Adipocyte (in vitro differentiated cells): ENCODE results near the gene UVSSA.
"Not testable (repeated sequence)": the region's sequence is repeated elsewhere in the genome, so short reads cannot be mapped to it uniquely, and the experiment has no call there.

Experiments
- DNase-seq: peaks from one replicate; pipeline ENCODE4 v3.0.0-alpha.2; 2015; ENCODE audit warnings: low read depth
- H3K27me3 ChIP-seq: replicated peaks from 2 replicates; pipeline ENCODE4 v1.7.0; 2013; ENCODE audit warnings: mild to moderate bottlenecking, low read length, moderate library complexity; ENCODE audit not compliant: control insufficient read depth, insufficient read depth
- H3K36me3 ChIP-seq: 2 replicates; pipeline ENCODE4 v1.7.0; 2013; ENCODE audit warnings: low read length, mild to moderate bottlenecking, moderate library complexity; ENCODE audit not compliant: control insufficient read depth, insufficient read depth, severe bottlenecking
- H3K4me1 ChIP-seq: 2 replicates; pipeline ENCODE4 v1.7.0; 2013; ENCODE audit warnings: mild to moderate bottlenecking, low read length, moderate library complexity; ENCODE audit not compliant: control insufficient read depth, insufficient read depth
- H3K4me3 ChIP-seq: 2 replicates; pipeline ENCODE4 v1.7.0; 2013; ENCODE audit warnings: mild to moderate bottlenecking, low read length, moderate library complexity
- H3K9ac ChIP-seq: 2 replicates; pipeline ENCODE4 v1.7.0; 2013; ENCODE audit warnings: mild to moderate bottlenecking, low read length, moderate library complexity
- H3K9me3 ChIP-seq: 2 replicates; pipeline ENCODE4 v1.7.0; 2013; ENCODE audit warnings: mild to moderate bottlenecking, low read length, moderate library complexity; ENCODE audit not compliant: control insufficient read depth

The UVSSA gene

GRCh38 chr4:1383728-1384591 is 37.0 kb downstream of the UVSSA start:
- H3K9me3 ChIP-seq = peaks cover 9% of the 10 kb centered on the region
- no peak overlapping the region for H3K9ac ChIP-seq
- H3K27me3 ChIP-seq = no peaks in the 10 kb centered on the region
- DNase-seq = no peak
- H3K4me3 ChIP-seq = no peak overlapping the region
- no peaks in the 10 kb centered on the region for H3K4me1 ChIP-seq
- H3K36me3 ChIP-seq = peaks cover 40% of the 10 kb centered on the region

- H3K36me3 ChIP-seq = peaks cover 42% of the 10 kb centered on the region
- H3K9ac ChIP-seq = no peak overlapping the region
- H3K4me3 ChIP-seq = no peak overlapping the region
- no peak for DNase-seq
- H3K9me3 ChIP-seq = peaks cover 12% of the 10 kb centered on the region
- no peaks in the 10 kb centered on the region for H3K4me1 ChIP-seq
- H3K27me3 ChIP-seq = no peaks in the 10 kb centered on the region
Observed at GRCh38 chr4:1384675-1385372, 37.8 kb downstream of the UVSSA start.

GRCh38 chr4:1385373-1386340 is 38.6 kb downstream of the UVSSA start:
- H3K4me3 ChIP-seq = no peak overlapping the region
- DNase-seq = no peak
- no peaks in the 10 kb centered on the region for H3K4me1 ChIP-seq
- no peaks in the 10 kb centered on the region for H3K27me3 ChIP-seq
- no peak overlapping the region for H3K9ac ChIP-seq
- H3K9me3 ChIP-seq = peaks cover 12% of the 10 kb centered on the region
- H3K36me3 ChIP-seq = peaks cover 42% of the 10 kb centered on the region

- not testable (repeated sequence) for DNase-seq, H3K9ac ChIP-seq
- H3K9me3 ChIP-seq = peaks cover 25% of the 10 kb centered on the region
Observed at GRCh38 chr4:1393363-1393762, 46.4 kb downstream of the UVSSA start.

GRCh38 chr4:1393866-1394265 is 46.9 kb downstream of the UVSSA start:
- no peaks in the 10 kb centered on the region for H3K4me1 ChIP-seq
- no peak for DNase-seq
- no peak overlapping the region for H3K9ac ChIP-seq
- no peaks in the 10 kb centered on the region for H3K27me3 ChIP-seq
- H3K36me3 ChIP-seq = peaks cover 43% of the 10 kb centered on the region
- H3K4me3 ChIP-seq = no peak overlapping the region
- peaks cover 20% of the 10 kb centered on the region for H3K9me3 ChIP-seq

More at GRCh38 chr4:1393363-1393762, 46.4 kb downstream of the UVSSA start:
- not testable (repeated sequence) for H3K4me1 ChIP-seq, H3K27me3 ChIP-seq, H3K4me3 ChIP-seq
- H3K36me3 ChIP-seq = peaks cover 48% of the 10 kb centered on the region

- H3K4me1 ChIP-seq, DNase-seq, H3K4me3 ChIP-seq, H3K9ac ChIP-seq, H3K27me3 ChIP-seq: not testable (repeated sequence)
- peaks cover 16% of the 10 kb centered on the region for H3K9me3 ChIP-seq
- peaks cover 40% of the 10 kb centered on the region for H3K36me3 ChIP-seq
Observed at GRCh38 chr4:1394554-1395388, 47.8 kb downstream of the UVSSA start.

- not testable (repeated sequence) for H3K9ac ChIP-seq, H3K4me3 ChIP-seq, H3K4me1 ChIP-seq, DNase-seq, H3K27me3 ChIP-seq
- H3K9me3 ChIP-seq = peaks cover 16% of the 10 kb centered on the region
- H3K36me3 ChIP-seq = peaks cover 40% of the 10 kb centered on the region
Observed at GRCh38 chr4:1395389-1395820, 48.4 kb downstream of the UVSSA start.

GRCh38 chr4:1395941-1396805 is 49.2 kb downstream of the UVSSA start:
- Histone ChIP-seq H3K9me3 (peaks cover 16% of the 10 kb centered on the region), H3K27me3 (peaks cover 14% of the 10 kb centered on the region), H3K36me3 (peaks cover 35% of the 10 kb centered on the region), H3K4me1 (no peaks in the 10 kb centered on the region), H3K9ac (no peak overlapping the region), H3K4me3 (no peak overlapping the region)
- no peak for DNase-seq

GRCh38 chr4:1396806-1397455 is 49.9 kb downstream of the UVSSA start:
- H3K9me3 ChIP-seq = peaks cover 8% of the 10 kb centered on the region
- H3K4me3 ChIP-seq = no peak overlapping the region
- H3K27me3 ChIP-seq = peaks cover 21% of the 10 kb centered on the region
- H3K36me3 ChIP-seq = peaks cover 28% of the 10 kb centered on the region
- H3K4me1 ChIP-seq = no peaks in the 10 kb centered on the region
- DNase-seq = no peak
- no peak overlapping the region for H3K9ac ChIP-seq
